HCT116 (cell line): ENCODE results near the gene THRB. TPM values are rescaled to one million over a fixed set of nuclear protein-coding genes. Genes with fewer than 3 reads are reported as not detected.

Source experiments
- ATAC-seq: fragments of 200-7000 bp; cut with Tn5 transposase; 2 replicates; pipeline ENCODE4 v1.9.1; 2020; ENCODE audit warnings: mild to moderate bottlenecking, moderate library complexity
- BruUV-seq: library from RNA; stranded (reverse); fragments of 400-500 nt; replicated peaks from 2 replicates; lab custom pipeline; 2021; lab: Mats Ljungman, UMichigan
- CTCF ChIA-PET: fragments of 300-600 bp; sonication (Branson Sonifier 250); formaldehyde crosslinking; loops from one replicate; lab custom pipeline; 2021; ENCODE audit warnings: antibody characterized with exemption; lab: Charles Lee
- POLR2A ChIA-PET: fragments of 300-600, 350-600 bp; sonication (Branson Sonifier 250); formaldehyde crosslinking; loops from one replicate; lab custom pipeline; 2021; ENCODE audit warnings: antibody characterized with exemption; lab: Charles Lee
- RAD21 ChIA-PET, 2 experiments: fragments of 300-600 bp; sonication (Branson Sonifier 250); formaldehyde crosslinking; loops; one replicate each; lab custom pipeline; 2023; ENCODE audit warnings: low total read pairs in 2 of 2; ENCODE audit not compliant: uncharacterized antibody in 2 of 2, unreplicated experiment in 2 of 2, low non-redundant PET in 1 of 2; lab: Charles Lee
- DNase-seq: peaks from one replicate; pipeline ENCODE4 v3.0.0-alpha.2; 2010; ENCODE audit warnings: low read depth, low spot score
- H2AFZ ChIP-seq: fragments of 200-600 bp; shearing (Covaris generic), sonication (generic); 2 replicates; pipeline ENCODE4 v1.6.1; 2017; ENCODE audit warnings: low read depth, mixed run types, mixed read lengths, antibody characterized with exemption, low read length; ENCODE audit not compliant: poor library complexity, severe bottlenecking
- H3K27ac ChIP-seq: 2 replicates; pipeline ENCODE4 v1.5.1; 2012; ENCODE audit warnings: low read depth, low read length
- H3K27me3 ChIP-seq: fragments of 200-600 bp; sonication (generic); 2 replicates; pipeline ENCODE4 v1.6.1; 2016; ENCODE audit warnings: mixed run types, low read length, mixed read lengths; ENCODE audit not compliant: insufficient read depth
- H3K36me3 ChIP-seq, 2 experiments: fragments of 200-500 bp in 1 of 2; fragments of 200-600 bp in 1 of 2; sonication (Bioruptor generic) in 1 of 2; sonication (generic) in 1 of 2; 2 replicates each; pipeline versions ENCODE4 v1.5.1 to v1.6.1; 2014 to 2016; ENCODE audit warnings: low read length in 2 of 2, inconsistent platforms in 1 of 2, mixed read lengths in 1 of 2, mixed run types in 1 of 2; ENCODE audit not compliant: insufficient read depth in 2 of 2, control insufficient read depth in 1 of 2
- H3K4me1 ChIP-seq, 2 experiments: fragments of 200-600 bp in 1 of 2; sonication (generic) in 1 of 2; 2 replicates each; pipeline versions ENCODE4 v1.5.1 to v1.6.1; 2012 to 2017; ENCODE audit warnings: low read length in 2 of 2, inconsistent platforms in 1 of 2, mild to moderate bottlenecking in 1 of 2, mixed read lengths in 1 of 2, mixed run types in 1 of 2, moderate library complexity in 1 of 2; ENCODE audit not compliant: insufficient read depth in 2 of 2, control insufficient read depth in 1 of 2
- H3K4me2 ChIP-seq: fragments of 200-600 bp; sonication (generic); 2 replicates; pipeline ENCODE4 v1.6.1; 2017; ENCODE audit warnings: mixed run types, low read length, mixed read lengths
- H3K4me3 ChIP-seq, 2 experiments: fragments of 200-600 bp in 1 of 2; sonication (generic) in 1 of 2; replicated peaks in 1 of 2; 2 replicates each; pipeline ENCODE4 v1.5.1; 2011 to 2016; ENCODE audit warnings: low read length in 2 of 2, control low read depth in 1 of 2, low read depth in 1 of 2, mild to moderate bottlenecking in 1 of 2, mixed read lengths in 1 of 2, mixed run types in 1 of 2
- H3K79me2 ChIP-seq: fragments of 200-600 bp; sonication (generic); 2 replicates; pipeline ENCODE4 v1.6.1; 2017; ENCODE audit warnings: mild to moderate bottlenecking, mixed run types, low read length, moderate library complexity, mixed read lengths; ENCODE audit not compliant: insufficient read depth
- H3K9ac ChIP-seq: fragments of 200-600 bp; sonication (generic); 2 replicates; pipeline ENCODE4 v1.6.1; 2016; ENCODE audit warnings: low read length, mixed read lengths
- H3K9me2 ChIP-seq: fragments of 200-600 bp; sonication (generic), shearing (Covaris generic); 2 replicates; pipeline ENCODE4 v1.6.1; 2017; ENCODE audit warnings: mixed run types, mild to moderate bottlenecking, moderate library complexity; ENCODE audit not compliant: insufficient read depth
- H3K9me3 ChIP-seq, 2 experiments: fragments of 200-500 bp in 1 of 2; fragments of 200-600 bp in 1 of 2; sonication (Bioruptor generic) in 1 of 2; sonication (generic) in 1 of 2; 2 replicates each; pipeline ENCODE4 v1.6.1; 2014 to 2017; ENCODE audit warnings: low read length in 2 of 2, mixed read lengths in 2 of 2, inconsistent platforms in 1 of 2, low read depth in 1 of 2, mild to moderate bottlenecking in 1 of 2, mixed run types in 1 of 2, moderate library complexity in 1 of 2; ENCODE audit not compliant: control insufficient read depth in 1 of 2, insufficient read depth in 1 of 2
- H4K20me1 ChIP-seq: fragments of 200-600 bp; sonication (generic), shearing (Covaris generic); 2 replicates; pipeline ENCODE4 v1.6.1; 2017; ENCODE audit warnings: mixed run types, mild to moderate bottlenecking, moderate library complexity; ENCODE audit not compliant: insufficient read depth
- CBX3 ChIP-seq: IDR thresholded peaks from 2 replicates; pipeline ENCODE4 v1.6.1; 2012; ENCODE audit warnings: low read depth
- EGR1 ChIP-seq: IDR thresholded peaks from 2 replicates; pipeline ENCODE4 v1.6.1; 2012; ENCODE audit warnings: low read depth
- EZH2 ChIP-seq: fragments of 200-600 bp; sonication (generic); IDR thresholded peaks from 2 replicates; pipeline ENCODE4 v1.6.1; 2017; ENCODE audit warnings: antibody characterized with exemption, mixed run types
- EZH2phosphoT487 ChIP-seq: fragments of 200-600 bp; IDR thresholded peaks from 2 replicates; pipeline ENCODE4 v1.6.1; 2018; ENCODE audit warnings: antibody characterized with exemption, borderline replicate concordance
- FOSL1 ChIP-seq: IDR thresholded peaks from 2 replicates; pipeline ENCODE4 v1.6.1; 2012; ENCODE audit warnings: low read depth
- POLR2A ChIP-seq: IDR thresholded peaks from 2 replicates; pipeline ENCODE4 v1.7.0; 2011; ENCODE audit warnings: borderline replicate concordance; ENCODE audit not compliant: insufficient read depth, insufficient read length; ENCODE audit errors: extremely low read depth
- POLR2AphosphoS5 ChIP-seq: IDR thresholded peaks from 2 replicates; pipeline ENCODE4 v1.6.1; 2011; ENCODE audit warnings: mild to moderate bottlenecking, low read depth, low read length, moderate library complexity
- REST ChIP-seq: IDR thresholded peaks from 2 replicates; pipeline ENCODE4 v1.6.1; 2012; ENCODE audit warnings: low read depth
- SIN3A ChIP-seq: IDR thresholded peaks from 2 replicates; pipeline ENCODE4 v1.6.1; 2012; ENCODE audit warnings: low read depth
- SRF ChIP-seq: IDR thresholded peaks from 2 replicates; pipeline ENCODE4 v1.6.1; 2012; ENCODE audit warnings: low read depth
- TCF7L2 ChIP-seq: IDR thresholded peaks from 2 replicates; pipeline ENCODE4 v1.7.0; 2011; ENCODE audit warnings: borderline replicate concordance, inconsistent platforms; ENCODE audit not compliant: insufficient read depth, insufficient read length; ENCODE audit errors: extremely low read depth
- YY1 ChIP-seq: IDR thresholded peaks from 2 replicates; pipeline ENCODE4 v1.6.1; 2011; ENCODE audit warnings: low read length, low read depth, moderate library complexity, mild to moderate bottlenecking; ENCODE audit not compliant: insufficient replicate concordance; ENCODE audit errors: extremely low read depth
- ZBTB33 ChIP-seq: IDR thresholded peaks from 2 replicates; pipeline ENCODE4 v1.6.1; 2011; ENCODE audit warnings: mild to moderate bottlenecking, low read length, moderate library complexity; ENCODE audit not compliant: insufficient replicate concordance; ENCODE audit errors: extremely low read depth
- intact Hi-C: fragments of 100-400 bp; cut with micrococcal nuclease; formaldehyde crosslinking; loops from 2 replicates; pipeline ENCODE4 v1.10.0; 2022
- total RNA-seq: library from RNA; stranded (reverse); gene quantifications from one replicate; pipeline ENCODE4 v1.2.1, GENCODE V29; 2021; ENCODE audit not compliant: unreplicated experiment

Gene THRB
- total RNA-seq, 1 experiment from 2014 or later = 2.5 TPM

- Histone ChIP-seq H3K36me3 (no peaks in the 10 kb centered on the region), H3K4me1 (peaks cover 8 to 22% of the 10 kb centered on the region in 2 experiments), H3K4me2 (no peak overlapping the region), H3K9me2 (no peaks in the 10 kb centered on the region), H4K20me1 (no peaks in the 10 kb centered on the region), H3K9me3 (no peaks in the 10 kb centered on the region), H3K9ac (no peak overlapping the region), H3K27ac (no peak overlapping the region), H3K27me3 (no peaks in the 10 kb centered on the region), H2AFZ (no peak overlapping the region), H3K4me3 (no peak overlapping the region), H3K79me2 (no peaks in the 10 kb centered on the region)
- no TSS peak for BruUV-seq
- intact Hi-C loops = no loop called here
- no peak for ATAC-seq
- no peak for DNase-seq
- POLR2A ChIA-PET = no interaction called here
- RAD21 ChIA-PET = no interaction called here
- TF ChIP-seq YY1 = no peak
- no peak for TF ChIP-seq CBX3
- no peak for TF ChIP-seq SIN3A
- TF ChIP-seq ZBTB33 = no peak
- TF ChIP-seq EZH2 = no peak
- TF ChIP-seq POLR2AphosphoS5 = no peak
- CTCF ChIA-PET = no interaction called here
These were observed 361.2 kb downstream of the THRB start for GRCh38 chr3:24133436-24133835.

GRCh38 chr3:24129549-24129948 is 365.1 kb downstream of the THRB start:
- no peaks in the 10 kb centered on the region for H3K79me2 ChIP-seq
- CTCF ChIA-PET = no interaction called here
- H3K4me3 ChIP-seq = no peak overlapping the region
- no peak overlapping the region for H3K9ac ChIP-seq
- no peak overlapping the region for H2AFZ ChIP-seq
- DNase-seq (no peak), ATAC-seq (no peak)
- H3K27ac ChIP-seq = no peak overlapping the region
- H3K36me3 ChIP-seq = no peaks in the 10 kb centered on the region
- H3K27me3 ChIP-seq = no peaks in the 10 kb centered on the region
- BruUV-seq = no TSS peak
- intact Hi-C loops = no loop called here
- H3K9me2 ChIP-seq = no peaks in the 10 kb centered on the region
- peaks cover 13 to 16% of the 10 kb centered on the region in 2 experiments for H3K4me1 ChIP-seq
- no peaks in the 10 kb centered on the region for H3K9me3 ChIP-seq
- H4K20me1 ChIP-seq = no peaks in the 10 kb centered on the region
- POLR2A ChIA-PET = no interaction called here
- no peak overlapping the region for H3K4me2 ChIP-seq
- RAD21 ChIA-PET = no interaction called here
- TF ChIP-seq CBX3 (no peak), TCF7L2 (no peak), EGR1 (no peak), EZH2 (no peak), POLR2A (no peak), FOSL1 (no peak), YY1 (no peak), POLR2AphosphoS5 (no peak), REST (no peak), EZH2phosphoT487 (no peak), SRF (no peak)
